Left lung (tissue), 10 donors: ENCODE measurements around the gene IGF2. TPM values are rescaled to one million over a fixed set of nuclear protein-coding genes. Genes with fewer than 3 reads are reported as not detected.

Source experiments
- ATAC-seq: fragments of 200-7000 bp; cut with Tn5 transposase; one replicate; pipeline ENCODE4 v1.9.1; 2020; ENCODE audit warnings: moderate library complexity
- DNase-seq, 4 donors: peaks; one replicate each; pipeline ENCODE4 v3.0.0-alpha.2; 2013 to 2020
- H3K27ac ChIP-seq, 2 donors: fragments of 200-600 bp; sonication (generic) in 1 of 2; one replicate each; pipeline versions ENCODE4 v1.5.0 to v1.8.0; 2020 to 2021
- H3K27me3 ChIP-seq, 2 donors: fragments of 200-600 bp; sonication (generic) in 1 of 2; one replicate each; pipeline versions ENCODE4 v1.5.0 to v1.8.0; 2020 to 2021
- H3K36me3 ChIP-seq, 2 donors: fragments of 200-600 bp; sonication (generic) in 1 of 2; one replicate each; pipeline versions ENCODE4 v1.5.0 to v1.8.0; 2020 to 2021
- H3K4me1 ChIP-seq, 2 donors: fragments of 200-600 bp; one replicate each; pipeline ENCODE4 v1.8.0; 2021
- H3K4me3 ChIP-seq, 2 donors: fragments of 200-600 bp; sonication (generic) in 1 of 2; one replicate each; pipeline versions ENCODE4 v1.5.0 to v1.8.0; 2020 to 2021; ENCODE audit warnings: mild to moderate bottlenecking in 1 of 2
- H3K9me3 ChIP-seq, 2 donors: fragments of 200-600 bp; sonication (generic) in 1 of 2; one replicate each; pipeline versions ENCODE4 v1.5.0 to v1.8.0; 2020 to 2021
- CTCF ChIP-seq, 2 donors: fragments of 200-600 bp; sonication (generic) in 1 of 2; IDR thresholded peaks; one replicate each; pipeline versions ENCODE4 v1.5.0 to v1.8.0; 2021; ENCODE audit warnings: antibody characterized with exemption in 2 of 2
- intact Hi-C, 2 donors: fragments of 100-400 bp; cut with DNase I; formaldehyde crosslinking; loops; one replicate each; pipeline versions ENCODE4 v1.11.2 to v1.14.2; 2022
- polyA plus RNA-seq, 6 donors: library from polyadenylated mRNA; unstranded; fragments of 120-200 nt; gene quantifications; one replicate each; pipeline ENCODE4 v1.2.1, GENCODE V29; 2013; ENCODE audit not compliant: insufficient read length in 6 of 6
- total RNA-seq, 2 donors: library from RNA; stranded (reverse); fragmentation: NEBNext Ultra II Directional; extraction: Animal tissue kit (Norgen Biotek cat#: 25700); gene quantifications; one replicate each; pipeline ENCODE4 v1.2.1, GENCODE V29; 2021
- donor health status: DM: no; HTN: yes; CAD: no.
- donor health status: DM: no; HTN: no; CAD: no.

Gene IGF2
- total and polyA plus RNA-seq, 8 donors: 12.0 to 118 (median 92.1) TPM

- intact Hi-C loops: no loop called here
Observed at GRCh38 chr11:2140411-2141400, 1.5 kb upstream of the IGF2 start.

GRCh38 chr11:2139621-2140337 is 590 bp upstream of the IGF2 start:
- no peak overlapping the region for H3K27ac ChIP-seq
- no peak for TF ChIP-seq CTCF (IDR thresholded peaks at IDR 0.05)
- ATAC-seq (no peak), DNase-seq (peak in 1 of 4 donors; percentile 64)
- H3K4me1 ChIP-seq: peaks cover 0 to 30% of the 10 kb centered on the region in 2 donors
- intact Hi-C loops: no loop called here
- no peaks in the 10 kb centered on the region for H3K9me3 ChIP-seq
- no peaks in the 10 kb centered on the region for H3K36me3 ChIP-seq
- peaks cover 67 to 100% of the 10 kb centered on the region in 2 donors for H3K27me3 ChIP-seq
- no peak overlapping the region for H3K4me3 ChIP-seq

More at GRCh38 chr11:2140411-2141400, 1.5 kb upstream of the IGF2 start:
- no peak for TF ChIP-seq CTCF (IDR thresholded peaks at IDR 0.05)
- Histone ChIP-seq H3K9me3 (no peaks in the 10 kb centered on the region), H3K27me3 (peaks cover 76 to 100% of the 10 kb centered on the region in 2 donors), H3K27ac (no peak overlapping the region), H3K36me3 (no peaks in the 10 kb centered on the region), H3K4me3 (no peak overlapping the region), H3K4me1 (peaks cover 0 to 30% of the 10 kb centered on the region in 2 donors)
- ATAC-seq (no peak), DNase-seq (peak in 1 of 4 donors; percentile 68)

GRCh38 chr11:2138431-2139122 is 612 bp downstream of the IGF2 start:
- intact Hi-C loops: no loop called here
- peaks cover 55 to 100% of the 10 kb centered on the region in 2 donors for H3K27me3 ChIP-seq
- no peaks in the 10 kb centered on the region for H3K9me3 ChIP-seq
- no peak for TF ChIP-seq CTCF (IDR thresholded peaks at IDR 0.05)
- DNase-seq: peak in 1 of 4 donors; percentile 71
- H3K4me3 ChIP-seq: no peak overlapping the region
- H3K36me3 ChIP-seq: no peaks in the 10 kb centered on the region
- peaks cover 0 to 22% of the 10 kb centered on the region in 2 donors for H3K4me1 ChIP-seq
- H3K27ac ChIP-seq: no peak overlapping the region
- ATAC-seq: no peak

- no peak for TF ChIP-seq CTCF (IDR thresholded peaks at IDR 0.05)
- Histone ChIP-seq H3K4me3 (no peak overlapping the region), H3K36me3 (no peaks in the 10 kb centered on the region), H3K9me3 (no peaks in the 10 kb centered on the region), H3K4me1 (peaks cover 0 to 20% of the 10 kb centered on the region in 2 donors), H3K27me3 (peaks cover 50 to 100% of the 10 kb centered on the region in 2 donors), H3K27ac (no peak overlapping the region)
- ATAC-seq (peak; percentile 18), DNase-seq (peak in 1 of 4 donors; percentile 72)
- intact Hi-C loops: no loop called here
Observed at GRCh38 chr11:2138068-2138430, 1.1 kb downstream of the IGF2 start.
